HUES6 (cell line): Measurements from ENCODE around the gene MYO7B.

Source experiments
- H3K27ac ChIP-seq: 2 replicates; pipeline ENCODE4 v1.7.0; 2013; ENCODE audit warnings: low read depth, mild to moderate bottlenecking, low read length, inconsistent platforms
- H3K27me3 ChIP-seq: 2 replicates; pipeline ENCODE4 v1.6.1; 2013; ENCODE audit warnings: low read length; ENCODE audit not compliant: control insufficient read depth, insufficient read depth
- H3K36me3 ChIP-seq: 2 replicates; pipeline ENCODE4 v1.6.1; 2013; ENCODE audit warnings: low read length; ENCODE audit not compliant: control insufficient read depth, insufficient read depth
- H3K4me1 ChIP-seq: 2 replicates; pipeline ENCODE4 v1.6.1; 2013; ENCODE audit warnings: low read length; ENCODE audit not compliant: control insufficient read depth, insufficient read depth
- H3K4me3 ChIP-seq: 2 replicates; pipeline ENCODE4 v1.5.1; 2013; ENCODE audit warnings: low read depth, low read length
- H3K9ac ChIP-seq: one replicate; pipeline ENCODE4 v1.6.1; 2013; ENCODE audit warnings: mild to moderate bottlenecking, low read length
- H3K9me3 ChIP-seq: 2 replicates; pipeline ENCODE4 v1.6.1; 2013; ENCODE audit warnings: low read depth, low read length; ENCODE audit not compliant: control insufficient read depth, insufficient read depth

Gene MYO7B

GRCh38 chr2:127674241-127675209, 139.0 kb downstream of the MYO7B start:
- peaks cover 9% of the 10 kb centered on the region; the same call in 1 of the 2 replicates for H3K4me1 ChIP-seq
- H3K9me3 ChIP-seq, result no peaks in the 10 kb centered on the region
- no peak overlapping the region for H3K27ac ChIP-seq
- H3K9ac ChIP-seq, result peak overlapping the region; percentile 51
- peak overlapping the region; percentile 66 for H3K4me3 ChIP-seq
- peaks cover 83% of the 10 kb centered on the region for H3K27me3 ChIP-seq
- no peaks in the 10 kb centered on the region for H3K36me3 ChIP-seq

- peaks cover 85% of the 10 kb centered on the region for H3K27me3 ChIP-seq
- H3K4me1 ChIP-seq, result peaks cover 9% of the 10 kb centered on the region; the same call in 1 of the 2 replicates
- H3K27ac ChIP-seq, result no peak within 1 kb of the TSS
- no peaks in the 10 kb centered on the region for H3K36me3 ChIP-seq
- no peaks in the 10 kb centered on the region for H3K9me3 ChIP-seq
- peak within 1 kb of the TSS; percentile 51 for H3K9ac ChIP-seq
- peak within 1 kb of the TSS; percentile 77 for H3K4me3 ChIP-seq
These were observed 140.1 kb downstream of the MYO7B start, which contains the start of gene LIMS2 for GRCh38 chr2:127675331-127676261. TSS of gene LIMS2 (minus strand) at chr2:127675530. CDS start at chr2:127675024, 506 bp downstream.

GRCh38 chr2:127676906-127677305, 141.4 kb downstream of the MYO7B start:
- no peaks in the 10 kb centered on the region for H3K9me3 ChIP-seq
- peaks cover 75% of the 10 kb centered on the region for H3K27me3 ChIP-seq
- H3K4me1 ChIP-seq, result peaks cover 9% of the 10 kb centered on the region; the same call in 1 of the 2 replicates
- no peaks in the 10 kb centered on the region for H3K36me3 ChIP-seq
- no peak overlapping the region for H3K9ac ChIP-seq
- no peak overlapping the region for H3K4me3 ChIP-seq
- no peak overlapping the region for H3K27ac ChIP-seq

GRCh38 chr2:127678531-127678930, 143.0 kb downstream of the MYO7B start:
- Histone ChIP-seq H3K36me3 (no peaks in the 10 kb centered on the region), H3K27me3 (peaks cover 58% of the 10 kb centered on the region), H3K4me1 (peaks cover 9% of the 10 kb centered on the region; the same call in 1 of the 2 replicates), H3K27ac (no peak overlapping the region), H3K9ac (no peak overlapping the region), H3K9me3 (no peaks in the 10 kb centered on the region), H3K4me3 (no peak overlapping the region)

- Histone ChIP-seq H3K27me3 (peaks cover 54% of the 10 kb centered on the region), H3K9ac (no peak overlapping the region), H3K36me3 (no peaks in the 10 kb centered on the region), H3K9me3 (no peaks in the 10 kb centered on the region), H3K4me3 (no peak overlapping the region), H3K4me1 (peaks cover 9% of the 10 kb centered on the region; the same call in 1 of the 2 replicates), H3K27ac (no peak overlapping the region)
These were observed 143.5 kb downstream of the MYO7B start for GRCh38 chr2:127678991-127679390.

GRCh38 chr2:127679680-127680361, 144.3 kb downstream of the MYO7B start:
- Histone ChIP-seq H3K4me1 (peaks cover 4% of the 10 kb centered on the region; the same call in 1 of the 2 replicates), H3K4me3 (no peak overlapping the region), H3K36me3 (no peaks in the 10 kb centered on the region), H3K9me3 (no peaks in the 10 kb centered on the region), H3K27ac (no peak overlapping the region), H3K27me3 (peaks cover 45% of the 10 kb centered on the region), H3K9ac (no peak overlapping the region)

GRCh38 chr2:127680706-127681287, 145.3 kb downstream of the MYO7B start:
- H3K4me3 ChIP-seq, result no peak overlapping the region
- H3K36me3 ChIP-seq, result no peaks in the 10 kb centered on the region
- no peak overlapping the region for H3K27ac ChIP-seq
- H3K27me3 ChIP-seq, result peaks cover 39% of the 10 kb centered on the region
- no peaks in the 10 kb centered on the region for H3K9me3 ChIP-seq
- H3K4me1 ChIP-seq, result peaks cover 4% of the 10 kb centered on the region; the same call in 1 of the 2 replicates
- H3K9ac ChIP-seq, result no peak overlapping the region

- Histone ChIP-seq H3K4me1 (no peaks in the 10 kb centered on the region), H3K36me3 (no peaks in the 10 kb centered on the region), H3K9me3 (no peaks in the 10 kb centered on the region), H3K27ac (no peak overlapping the region), H3K4me3 (no peak overlapping the region), H3K9ac (no peak overlapping the region), H3K27me3 (peaks cover 34% of the 10 kb centered on the region)
These were observed 145.9 kb downstream of the MYO7B start for GRCh38 chr2:127681288-127681804.

- peaks cover 25% of the 10 kb centered on the region for H3K27me3 ChIP-seq
- no peaks in the 10 kb centered on the region for H3K36me3 ChIP-seq
- H3K4me3 ChIP-seq, result no peak overlapping the region
- no peak overlapping the region for H3K9ac ChIP-seq
- H3K27ac ChIP-seq, result no peak overlapping the region
- H3K4me1 ChIP-seq, result no peaks in the 10 kb centered on the region
- no peaks in the 10 kb centered on the region for H3K9me3 ChIP-seq
These were observed 146.7 kb downstream of the MYO7B start for GRCh38 chr2:127681976-127682857.
